Neural progenitor cell (in vitro differentiated cells): Measurements from ENCODE around the gene DBH.

ENCODE experiments used
- EZH2 ChIP-seq: fragments of 200-600 bp; sonication (generic); IDR thresholded peaks from 2 replicates; pipeline ENCODE4 v1.6.1; 2017; ENCODE audit warnings: antibody characterized with exemption, mild to moderate bottlenecking, moderate library complexity
- TF ChIP-seq, protein P1 (sequence below): fragments of 200-600 bp; sonication (generic); IDR thresholded peaks from 2 replicates; pipeline ENCODE4 v1.5.1; 2017; ENCODE audit warnings: antibody characterized with exemption, mild to moderate bottlenecking

DNA sequence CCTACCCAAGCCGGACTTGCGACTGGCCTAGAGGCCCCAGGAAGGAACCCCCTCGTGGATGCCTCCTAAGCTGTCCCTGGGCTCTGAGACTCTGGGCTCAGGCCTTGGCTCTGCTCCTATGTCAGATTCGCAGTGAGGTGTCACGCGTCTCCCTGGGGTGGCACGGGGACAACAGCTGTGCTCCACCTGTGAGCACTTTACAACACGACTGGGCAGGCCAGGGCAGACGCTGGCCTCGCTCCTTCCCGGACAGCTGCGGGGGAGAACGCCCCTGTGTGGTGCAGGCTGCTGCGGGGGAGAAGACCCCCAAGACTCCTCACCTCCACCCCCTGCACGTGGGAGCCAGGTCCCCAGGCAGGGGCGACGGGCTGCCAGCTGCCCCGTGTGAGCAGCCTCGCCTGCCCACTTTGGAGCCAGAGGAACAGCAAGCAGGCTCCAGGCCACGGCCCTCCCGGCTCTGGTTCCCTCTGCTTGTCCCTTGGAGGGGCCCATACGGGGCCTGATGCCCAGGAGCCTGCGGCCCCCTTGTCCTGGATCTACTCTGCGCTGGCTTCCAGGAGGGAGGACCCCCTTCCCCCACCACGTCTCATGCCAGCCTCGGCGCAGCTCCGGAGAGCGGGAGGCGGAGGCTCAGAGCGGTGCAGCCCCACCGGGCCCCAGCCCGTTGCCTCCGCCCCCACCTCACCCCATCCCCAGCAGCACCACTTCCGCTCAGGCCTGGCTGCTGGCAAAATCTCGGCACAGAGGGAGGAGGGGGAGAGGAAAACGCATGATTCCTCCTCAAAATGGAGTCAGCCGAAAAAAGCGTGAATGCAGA lies 66.0 kb downstream of the DBH start:
- TF ChIP-seq EZH2: no peak
- TF ChIP-seq, protein P1, sequence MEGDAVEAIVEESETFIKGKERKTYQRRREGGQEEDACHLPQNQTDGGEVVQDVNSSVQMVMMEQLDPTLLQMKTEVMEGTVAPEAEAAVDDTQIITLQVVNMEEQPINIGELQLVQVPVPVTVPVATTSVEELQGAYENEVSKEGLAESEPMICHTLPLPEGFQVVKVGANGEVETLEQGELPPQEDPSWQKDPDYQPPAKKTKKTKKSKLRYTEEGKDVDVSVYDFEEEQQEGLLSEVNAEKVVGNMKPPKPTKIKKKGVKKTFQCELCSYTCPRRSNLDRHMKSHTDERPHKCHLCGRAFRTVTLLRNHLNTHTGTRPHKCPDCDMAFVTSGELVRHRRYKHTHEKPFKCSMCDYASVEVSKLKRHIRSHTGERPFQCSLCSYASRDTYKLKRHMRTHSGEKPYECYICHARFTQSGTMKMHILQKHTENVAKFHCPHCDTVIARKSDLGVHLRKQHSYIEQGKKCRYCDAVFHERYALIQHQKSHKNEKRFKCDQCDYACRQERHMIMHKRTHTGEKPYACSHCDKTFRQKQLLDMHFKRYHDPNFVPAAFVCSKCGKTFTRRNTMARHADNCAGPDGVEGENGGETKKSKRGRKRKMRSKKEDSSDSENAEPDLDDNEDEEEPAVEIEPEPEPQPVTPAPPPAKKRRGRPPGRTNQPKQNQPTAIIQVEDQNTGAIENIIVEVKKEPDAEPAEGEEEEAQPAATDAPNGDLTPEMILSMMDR: no peak
